ENCODE data around the gene ZNF711. TPM values are rescaled to one million over a fixed set of nuclear protein-coding genes. Genes with fewer than 3 reads are reported as not detected.
"Not testable (repeated sequence)": the region's sequence is repeated elsewhere in the genome, so short reads cannot be mapped to it uniquely, and the experiment has no call there.

ZNF711 gene
- total and polyA plus RNA-seq, 2 of the 13 experiments (the other 11 are each of a cell fraction or from before 2014, with no cell fraction given), result 3.8 to 6.0 TPM

- no peak; the same call in 1 of the 2 replicates for TF ChIP-seq ARID4A (CRISPR knock-in tag; IDR thresholded peaks at IDR 0.05; ENCODE audit: borderline replicate concordance)
- no peak for TF ChIP-seq ZBTB39 (CRISPR knock-in tag; IDR thresholded peaks at IDR 0.05)
- no peak for TF ChIP-seq ZNF136 (CRISPR knock-in tag; IDR thresholded peaks at IDR 0.05; ENCODE audit: low read depth)
- no peak for TF ChIP-seq ZC3H13 (CRISPR knock-in tag; IDR thresholded peaks at IDR 0.05)
- no peak for TF ChIP-seq ISX (CRISPR knock-in tag; conservative IDR thresholded peaks at IDR 0.05)
- no peak for TF ChIP-seq GFI1 (CRISPR knock-in tag; IDR thresholded peaks at IDR 0.05; ENCODE audit: borderline replicate concordance)
- TF ChIP-seq ZNF777 (CRISPR knock-in tag; IDR thresholded peaks at IDR 0.05), result peak; percentile 4; the same call in 1 of the 2 replicates
- TF ChIP-seq YY1 (IDR thresholded peaks at IDR 0.05; ENCODE audit: insufficient read depth, insufficient replicate concordance, low read depth, low read length), result peak; percentile 12
- TF ChIP-seq SIN3B (IDR thresholded peaks at IDR 0.05; ENCODE audit: low read length), result no peak
Measured at GRCh38 chrX:85244450-85245211, 840 bp downstream of the ZNF711 start (continued).

- FAIRE-seq; H3K4me1 ChIP-seq (ENCODE audit: insufficient read depth, low read length); in situ Hi-C loops (cut with HindIII; ENCODE audit: extremely low pct_ligation_motif_present, low pct_unique_long_range_greater_than_20kb); CTCF ChIA-PET (ENCODE audit: low intra/inter-chr PET ratio, low total read pairs); H3K4me2 ChIP-seq (ENCODE audit: low read depth, low read length); ATAC-seq; H3K9me3 ChIP-seq (ENCODE audit: low read length); H3K27ac ChIP-seq (ENCODE audit: extremely low read length, insufficient read depth, low read length); POLR2A ChIA-PET; intact Hi-C loops (cut with micrococcal nuclease; ENCODE audit: unreplicated experiment); H3K4me3 ChIP-seq (replicated peaks in 1 of 3; ENCODE audit: insufficient read depth in 1 of 3, low read depth in 2 of 3, low read length in 3 of 3); H3K36me3 ChIP-seq (replicated peaks in 1 of 2; ENCODE audit: control insufficient read depth in 1 of 2, insufficient read depth in 2 of 2, low read length in 2 of 2); H3K79me2 ChIP-seq (ENCODE audit: insufficient read depth, low read length); H2AFZ ChIP-seq (ENCODE audit: low read length); BruUV-seq (replicated peaks); DNase-seq (ENCODE audit: low spot score); H3K27me3 ChIP-seq (ENCODE audit: control insufficient read depth in 1 of 2, insufficient read depth in 2 of 2, low read length in 2 of 2); H3K9ac ChIP-seq (ENCODE audit: insufficient read depth, low read depth, low read length); H4K20me1 ChIP-seq (ENCODE audit: insufficient read depth, low read length): not testable (repeated sequence)
- 60% methylated on average over 5 of the region's 6 CpGs for WGBS (ENCODE audit: low lambda C conversion rate)
Measured at GRCh38 chrX:85285286-85285685, 41.5 kb downstream of the ZNF711 start.
